GF-D8 (cell line): Measurements from ENCODE around the gene KIF1A.

Source experiments
- DNase-seq: peaks from one replicate; lab custom pipeline; 2025; lab: John Stamatoyannopoulos, UW

KIF1A gene

DNA sequence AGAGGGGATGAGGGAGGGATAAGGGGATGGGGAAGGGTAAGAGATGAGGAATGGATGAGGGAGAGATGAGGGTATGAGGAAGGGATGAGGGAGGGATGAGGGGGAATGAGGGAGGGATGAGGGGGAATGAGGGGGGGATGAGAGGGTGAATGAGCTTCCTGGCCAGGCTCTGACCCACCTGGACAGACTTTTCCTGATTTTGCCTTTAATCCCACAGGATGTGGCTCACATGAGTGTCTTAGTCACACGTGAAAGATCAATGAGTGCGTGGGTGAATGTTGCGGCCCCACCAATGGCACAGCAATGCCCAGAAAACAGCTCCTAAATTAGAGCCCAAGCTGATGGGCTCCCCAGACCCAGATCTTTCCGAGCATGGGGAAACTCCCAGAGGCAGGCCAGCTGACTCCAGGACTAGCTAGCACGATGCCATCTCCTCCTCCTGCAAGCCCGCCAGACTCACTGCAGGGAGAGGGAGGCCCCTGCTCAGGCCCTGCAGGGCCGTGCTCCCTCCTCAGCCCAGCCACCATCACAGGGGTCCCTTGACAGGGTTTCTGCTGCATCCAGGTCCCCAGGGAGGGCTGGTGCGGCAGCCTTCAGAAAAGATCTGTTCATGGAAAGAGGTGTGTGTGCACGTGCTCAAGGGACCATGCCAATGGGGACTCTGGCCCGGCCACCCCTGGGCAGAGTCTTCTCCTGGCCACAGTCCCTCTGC lies 87.0 kb downstream of the KIF1A start:
- DNase-seq, result no peak

DNA sequence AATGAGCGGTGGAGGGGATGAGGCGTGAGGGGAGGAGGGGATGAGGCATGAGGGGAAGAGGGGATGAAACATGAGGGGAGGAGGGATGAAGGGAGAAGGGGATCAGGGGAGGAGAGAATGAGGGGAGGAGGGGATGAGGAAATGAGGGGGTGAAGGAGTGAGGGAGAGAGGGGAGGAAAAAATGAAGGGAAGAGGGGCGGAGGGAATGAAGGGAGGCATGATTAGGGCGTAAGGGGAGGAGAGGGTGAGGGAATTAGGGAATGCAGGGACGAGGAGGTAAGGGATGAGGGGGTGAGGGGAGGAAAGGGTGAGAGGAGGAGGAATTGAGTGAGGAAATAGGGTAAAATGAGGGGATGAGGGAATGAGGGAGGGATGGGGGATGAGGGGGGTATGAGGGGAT lies 87.8 kb downstream of the KIF1A start:
- no peak for DNase-seq

DNA sequence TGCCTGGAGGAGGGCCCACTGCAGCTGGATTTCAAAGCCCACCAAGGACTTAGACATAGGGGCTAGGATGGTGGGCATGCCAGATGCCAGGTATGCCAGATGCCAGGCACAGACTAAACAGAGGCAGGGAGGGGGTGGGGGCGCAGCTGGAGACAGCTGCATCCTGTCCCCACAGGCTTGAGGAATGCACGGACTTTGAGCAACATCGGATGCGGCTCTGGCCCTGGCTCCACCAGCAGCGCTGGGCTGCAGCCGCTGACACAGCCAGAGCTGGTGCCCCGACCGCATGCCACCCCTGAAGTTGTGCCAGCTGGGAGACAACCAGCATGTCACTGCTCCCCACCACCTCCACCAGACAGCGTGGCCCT lies 88.9 kb downstream of the KIF1A start:
- DNase-seq, result no peak

DNA sequence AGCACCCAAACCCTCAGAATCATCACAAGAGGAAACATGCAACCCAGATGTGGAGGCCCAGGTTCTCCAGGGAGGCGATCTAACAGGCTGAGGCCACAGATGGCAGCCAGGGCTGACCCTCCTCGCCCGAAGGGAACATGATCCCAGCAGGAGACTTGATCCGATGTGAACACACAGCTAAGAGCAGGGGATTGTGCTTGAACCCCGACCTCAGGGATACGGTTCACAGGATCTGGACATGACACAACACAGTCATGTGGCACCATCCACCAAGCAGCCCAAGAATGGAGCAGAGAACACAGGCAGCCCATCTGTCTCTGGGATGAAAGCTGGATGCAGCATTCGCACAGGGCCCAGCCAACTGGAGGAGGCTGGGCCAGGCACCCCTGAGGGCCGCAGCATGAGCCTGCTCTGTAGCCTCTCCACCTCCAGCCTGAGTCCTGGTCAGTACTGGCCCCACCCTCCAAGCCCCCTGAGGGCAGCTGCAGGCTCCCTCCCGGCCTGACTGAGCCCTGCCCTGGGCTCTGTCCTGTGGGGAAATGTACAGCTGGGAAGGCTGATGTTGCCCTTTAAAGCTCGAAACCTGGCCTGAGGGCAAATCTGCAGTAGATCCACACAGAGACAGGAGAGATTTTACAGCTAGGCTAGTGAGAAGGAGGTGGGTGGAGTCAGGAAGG lies 89.4 kb downstream of the KIF1A start:
- no peak for DNase-seq

DNA sequence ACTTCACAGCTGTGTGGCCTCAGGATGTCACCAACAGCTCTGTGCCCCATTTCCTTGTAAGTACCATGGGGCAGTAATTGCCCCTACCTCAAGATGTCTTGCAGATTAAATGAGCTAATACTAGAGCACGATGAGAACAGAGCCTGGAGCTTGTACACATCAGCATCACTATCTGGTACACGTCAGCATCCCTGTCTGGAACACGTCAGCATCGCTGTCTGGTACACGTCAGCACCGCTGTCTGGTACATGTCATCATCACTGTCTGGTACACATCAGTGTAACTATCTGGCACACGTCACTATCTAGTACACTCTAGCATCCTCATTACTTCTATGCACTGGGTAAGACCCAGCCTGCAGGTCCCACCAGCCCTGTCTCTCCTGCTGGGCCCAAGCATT lies 91.2 kb downstream of the KIF1A start:
- DNase-seq, result no peak

DNA sequence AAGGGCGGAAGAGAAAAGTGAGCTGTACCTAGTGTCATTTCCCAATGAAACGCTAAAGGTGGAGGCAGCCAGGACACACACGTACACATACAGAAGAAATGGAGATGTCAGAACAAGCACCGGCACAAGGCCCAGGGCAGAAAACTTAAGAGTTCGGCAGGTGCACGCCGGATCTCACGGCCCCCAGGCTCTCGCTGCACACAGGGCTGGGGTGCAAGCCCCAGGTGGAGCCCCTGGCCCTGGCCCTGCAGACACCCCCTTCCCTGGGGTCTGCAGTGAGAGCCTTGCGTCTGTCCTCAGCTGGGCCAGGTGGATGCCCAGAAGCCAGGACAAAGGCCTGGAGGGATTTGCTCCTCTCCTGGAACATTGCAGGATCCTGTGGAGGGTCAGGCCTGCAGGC lies 91.7 kb downstream of the KIF1A start:
- DNase-seq, result no peak

DNA sequence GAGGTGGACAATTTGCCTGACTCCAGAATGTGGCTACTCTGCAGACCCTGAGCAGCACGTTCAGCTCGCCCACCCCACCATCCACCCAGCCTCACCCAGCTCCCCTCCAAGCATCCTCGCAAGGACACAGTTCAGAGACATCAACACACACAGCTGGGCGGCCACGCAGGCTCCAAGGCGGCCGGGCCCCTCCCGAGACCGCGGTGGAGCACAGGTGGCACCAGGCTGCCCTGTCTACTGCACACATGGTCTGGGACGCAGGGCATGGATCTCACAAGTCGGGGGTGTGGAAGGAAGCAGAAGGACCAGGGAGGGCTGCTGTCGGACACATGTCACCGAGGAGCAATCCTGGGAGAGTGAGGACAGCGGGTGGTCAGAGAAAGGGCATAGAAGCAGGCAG lies 92.1 kb downstream of the KIF1A start:
- DNase-seq, result no peak

DNA sequence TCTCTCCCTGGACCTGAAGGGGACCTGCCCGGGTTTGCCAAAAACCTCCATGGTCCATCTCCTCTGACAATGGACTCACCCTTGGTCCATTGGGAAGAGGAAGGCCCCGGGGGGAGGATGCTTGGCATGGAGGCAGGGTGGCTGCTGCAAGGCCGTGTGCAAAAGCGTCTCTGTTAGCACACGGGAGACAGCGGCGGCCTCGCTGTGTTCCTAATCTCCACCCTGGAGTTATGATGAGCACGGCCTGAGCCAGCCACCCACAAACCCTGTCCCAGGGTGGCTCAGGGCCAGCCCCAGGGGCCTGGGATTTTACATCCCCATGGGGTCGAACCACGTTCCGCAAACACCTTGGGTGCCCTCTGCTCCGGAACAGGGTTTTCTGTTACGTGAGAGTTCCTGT lies 92.6 kb downstream of the KIF1A start:
- no peak for DNase-seq

DNA sequence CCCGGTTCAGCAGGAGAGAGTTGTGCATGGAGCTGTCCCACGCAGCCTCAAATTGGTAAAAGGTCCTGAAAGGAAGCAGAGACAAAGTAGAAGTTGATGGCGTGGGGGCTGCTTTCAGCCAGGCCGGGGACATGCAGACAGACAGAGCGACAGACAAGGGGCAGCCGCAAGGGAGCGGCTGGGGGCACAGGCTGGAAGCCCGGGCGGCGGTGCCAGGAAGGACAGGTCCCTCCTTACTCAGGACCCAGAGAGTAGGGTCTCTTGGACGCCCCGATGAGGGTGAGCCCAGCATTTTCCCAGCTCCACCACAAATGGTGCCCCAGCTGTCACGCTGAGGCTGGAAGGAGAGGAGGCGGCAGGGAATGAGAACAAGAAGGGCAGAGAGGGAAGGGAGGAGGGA lies 93.1 kb downstream of the KIF1A start:
- no peak for DNase-seq

DNA sequence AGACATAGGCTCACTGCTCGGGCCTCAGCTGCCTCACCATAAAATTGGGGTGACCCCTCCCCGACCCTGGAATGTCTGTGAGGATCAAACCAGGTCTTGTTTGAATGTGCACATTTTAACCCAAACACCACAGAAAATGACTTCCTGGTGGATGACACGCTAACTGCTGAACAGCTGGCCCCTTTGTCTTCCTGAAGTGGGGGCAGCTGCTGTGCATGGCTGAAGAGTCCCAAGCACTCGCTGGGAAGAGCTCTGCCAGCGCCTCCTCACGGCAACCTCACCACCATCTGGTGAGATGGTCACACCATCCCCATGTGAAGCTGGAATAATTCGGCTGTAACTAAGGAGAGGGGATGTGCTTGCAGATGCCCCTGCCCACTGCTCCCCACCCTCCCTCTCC lies 94.3 kb downstream of the KIF1A start:
- DNase-seq, result no peak

DNA sequence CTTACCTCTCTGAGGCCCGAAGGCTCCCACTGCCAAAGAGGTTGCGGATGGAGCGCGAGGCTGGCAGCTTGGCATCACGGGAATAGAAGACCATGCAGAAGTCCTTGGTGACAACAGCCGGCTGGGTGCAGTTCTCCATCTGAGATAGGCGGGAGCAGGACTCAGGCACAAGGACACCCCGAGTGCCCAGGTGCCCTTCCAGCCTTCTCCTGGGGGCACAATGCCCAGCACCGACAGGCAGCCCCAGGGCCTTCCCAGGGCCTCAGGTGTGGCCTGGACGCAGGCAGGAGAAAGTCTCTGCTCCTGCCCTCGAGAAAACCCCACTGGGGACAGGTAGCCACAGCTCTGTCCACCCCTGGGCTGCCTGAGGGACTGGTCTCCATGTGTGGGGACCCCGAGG lies 94.8 kb downstream of the KIF1A start:
- no peak for DNase-seq

DNA sequence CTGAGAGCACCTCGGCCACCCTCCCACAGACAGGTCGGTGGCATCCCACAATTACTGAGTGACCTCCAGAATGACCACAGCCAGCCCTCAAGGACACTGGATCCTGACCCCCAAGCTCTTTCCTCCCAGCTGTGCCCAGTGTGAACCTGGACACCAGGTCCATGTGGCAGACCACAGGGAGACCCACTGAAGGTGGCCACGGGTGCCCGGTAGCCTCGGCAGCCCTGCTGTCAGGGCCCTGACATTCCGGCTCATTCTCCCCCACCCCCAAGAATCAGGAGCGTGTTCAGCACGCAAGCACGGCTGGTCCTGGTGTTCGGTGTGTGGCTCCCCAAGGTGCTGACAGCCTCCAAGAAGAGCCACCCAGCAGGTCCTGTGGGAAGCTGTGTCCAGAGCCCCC lies 95.6 kb downstream of the KIF1A start:
- no peak for DNase-seq

DNA sequence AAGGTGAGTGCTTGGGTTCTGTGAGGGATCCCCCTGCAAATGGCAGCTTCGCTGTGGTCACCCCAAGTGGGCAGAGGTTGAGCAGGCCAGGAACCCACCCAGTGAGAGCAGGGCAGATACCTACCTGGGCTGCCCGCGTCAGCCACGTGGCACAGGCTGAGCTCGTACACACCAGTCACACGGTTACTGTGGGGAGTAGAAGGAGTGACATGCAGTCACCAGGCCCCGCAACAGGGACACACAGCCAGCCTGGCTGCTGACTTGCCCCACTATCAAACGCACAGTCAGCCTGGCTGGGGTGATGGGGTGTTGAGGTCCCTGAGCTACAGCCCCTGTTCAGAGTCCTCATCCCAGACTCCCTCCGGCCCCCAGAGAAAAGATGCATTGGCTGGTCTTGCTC lies 96.2 kb downstream of the KIF1A start:
- no peak for DNase-seq

DNA sequence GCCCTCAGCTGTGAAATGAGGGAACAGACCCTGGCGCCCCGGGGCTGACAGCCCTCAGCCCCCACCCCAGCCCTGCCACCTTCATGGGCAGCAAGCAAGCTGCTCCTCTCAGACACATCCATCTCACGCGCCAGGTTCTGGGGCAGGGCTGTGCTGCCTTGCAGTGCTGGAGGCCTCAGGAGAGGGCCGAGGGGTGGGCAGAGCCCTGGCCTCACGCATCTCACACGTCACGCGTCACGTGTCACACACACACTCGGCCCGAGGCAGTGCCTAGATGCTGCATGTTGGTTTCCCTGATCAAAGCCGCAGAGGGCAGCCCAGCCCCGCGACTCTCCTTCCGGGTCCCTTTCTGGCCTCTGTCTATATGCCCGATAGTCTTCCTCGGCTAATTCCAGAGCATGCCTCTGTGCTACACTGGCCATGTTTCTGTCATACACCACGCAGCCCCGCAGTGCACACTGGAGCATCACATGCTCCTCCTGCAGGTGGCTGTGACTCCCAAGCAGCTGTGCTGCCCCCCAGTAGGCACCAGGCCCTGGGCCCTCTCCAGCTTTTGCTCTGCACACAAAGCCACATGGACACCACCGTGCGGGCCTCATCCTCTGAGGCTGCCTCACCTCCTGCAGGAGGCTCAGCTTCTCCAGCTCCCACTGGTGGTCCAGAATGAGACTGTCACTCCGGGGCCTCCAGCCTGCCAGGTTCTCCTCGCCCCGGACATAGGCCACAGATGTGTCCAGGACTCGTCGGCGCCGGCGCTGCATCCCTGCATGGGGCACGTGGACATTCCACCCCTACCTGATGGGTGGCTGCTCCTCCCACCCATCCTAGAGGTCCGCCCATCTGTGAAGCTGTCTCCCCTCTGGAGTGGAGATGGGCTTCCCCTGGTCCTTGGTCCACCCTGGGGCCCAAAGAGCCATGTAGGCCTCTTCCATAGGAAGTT lies 97.0 kb downstream of the KIF1A start:
- no peak for DNase-seq

DNA sequence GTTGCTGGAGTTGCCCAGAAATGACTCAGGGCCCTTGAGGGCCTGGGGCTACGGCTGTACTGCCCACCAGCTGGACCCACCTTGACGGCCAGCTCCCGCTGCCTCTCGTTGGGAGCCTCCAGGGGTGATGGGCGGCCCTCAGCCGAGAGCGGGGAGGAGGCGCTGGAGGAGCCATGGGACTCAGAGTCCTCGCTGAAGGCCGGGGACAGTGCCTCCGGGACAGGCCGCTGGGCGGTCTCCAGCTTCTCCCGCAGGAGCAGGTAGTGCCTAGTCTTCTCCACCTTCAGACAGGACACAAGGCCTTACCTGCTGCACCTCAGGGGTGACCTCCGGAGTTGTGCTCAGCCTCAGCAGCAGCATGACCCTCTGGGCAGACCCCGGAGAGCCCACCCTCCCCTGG lies 97.6 kb downstream of the KIF1A start:
- DNase-seq, result no peak

DNA sequence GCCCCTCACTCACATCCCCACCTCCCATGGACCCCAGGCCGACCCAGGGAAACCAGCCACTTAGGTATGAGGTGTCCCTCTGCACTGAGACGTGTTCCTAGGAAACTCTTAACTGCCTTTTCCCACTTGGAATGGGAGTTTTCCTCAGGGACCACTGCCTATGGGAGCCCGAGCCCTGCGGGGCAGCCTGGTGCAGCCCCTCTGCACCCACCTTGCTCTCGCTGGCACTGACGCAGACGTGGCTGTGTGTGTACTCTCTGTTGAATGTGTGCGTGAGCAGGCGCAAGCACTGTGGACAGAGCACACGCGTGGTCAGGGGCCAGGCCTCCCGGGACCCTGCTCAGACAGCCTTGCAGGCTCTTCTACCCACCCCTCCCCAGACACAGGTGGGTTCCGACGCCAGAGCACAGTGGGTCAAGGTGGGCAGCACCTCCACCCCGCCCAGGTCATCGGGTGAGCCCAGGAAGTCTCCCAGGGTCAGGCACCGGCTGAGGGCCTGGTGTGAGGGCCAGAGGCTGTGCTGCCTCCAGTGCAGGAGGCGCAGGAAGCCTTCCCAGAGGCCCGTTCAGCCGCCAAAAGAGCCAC lies 98.3 kb downstream of the KIF1A start:
- DNase-seq, result no peak

DNA sequence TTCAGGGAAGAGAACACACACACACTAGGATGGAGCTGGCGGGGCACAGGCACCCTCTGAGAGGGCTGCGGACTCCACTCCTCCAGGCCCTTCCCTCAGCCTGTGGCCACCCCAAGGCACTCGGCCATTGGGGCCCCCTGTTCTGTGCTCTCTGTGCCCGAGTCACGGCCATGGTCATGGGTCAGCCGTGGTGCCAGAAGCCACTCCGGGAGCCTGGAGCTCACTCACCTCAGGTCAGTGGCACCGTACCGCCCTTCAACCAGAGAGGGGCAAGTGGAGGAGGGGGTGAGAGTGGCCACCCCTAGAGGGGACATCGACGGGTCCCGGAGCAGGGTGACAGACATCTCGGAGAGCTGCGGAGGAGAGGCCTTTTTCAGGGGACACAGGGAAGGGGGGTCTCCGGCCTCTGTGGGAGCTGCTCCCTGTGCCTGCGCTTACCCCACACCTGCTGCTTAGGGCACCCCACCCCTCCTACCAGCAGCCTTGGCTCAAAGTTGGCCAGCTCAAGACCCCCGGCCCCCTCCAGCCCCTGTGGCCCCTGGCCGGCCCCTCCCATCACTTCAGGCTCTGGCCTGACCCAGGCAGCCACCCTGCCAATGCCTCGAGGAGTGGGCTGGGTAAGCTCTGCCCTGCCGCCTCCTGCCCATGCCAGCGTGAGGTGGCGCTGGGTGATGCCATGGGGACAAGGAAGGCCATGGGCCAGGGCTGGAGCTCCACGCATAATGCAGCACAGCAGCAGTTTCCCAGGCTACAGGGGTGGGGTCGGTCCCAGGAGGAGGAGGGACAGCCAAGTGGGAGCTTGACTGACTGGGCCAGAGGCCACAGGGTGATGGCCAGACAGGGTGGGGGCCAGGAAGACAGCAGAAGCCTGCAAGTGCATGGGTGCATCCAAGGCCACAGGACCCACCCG lies 99.1 kb downstream of the KIF1A start:
- no peak for DNase-seq

DNA sequence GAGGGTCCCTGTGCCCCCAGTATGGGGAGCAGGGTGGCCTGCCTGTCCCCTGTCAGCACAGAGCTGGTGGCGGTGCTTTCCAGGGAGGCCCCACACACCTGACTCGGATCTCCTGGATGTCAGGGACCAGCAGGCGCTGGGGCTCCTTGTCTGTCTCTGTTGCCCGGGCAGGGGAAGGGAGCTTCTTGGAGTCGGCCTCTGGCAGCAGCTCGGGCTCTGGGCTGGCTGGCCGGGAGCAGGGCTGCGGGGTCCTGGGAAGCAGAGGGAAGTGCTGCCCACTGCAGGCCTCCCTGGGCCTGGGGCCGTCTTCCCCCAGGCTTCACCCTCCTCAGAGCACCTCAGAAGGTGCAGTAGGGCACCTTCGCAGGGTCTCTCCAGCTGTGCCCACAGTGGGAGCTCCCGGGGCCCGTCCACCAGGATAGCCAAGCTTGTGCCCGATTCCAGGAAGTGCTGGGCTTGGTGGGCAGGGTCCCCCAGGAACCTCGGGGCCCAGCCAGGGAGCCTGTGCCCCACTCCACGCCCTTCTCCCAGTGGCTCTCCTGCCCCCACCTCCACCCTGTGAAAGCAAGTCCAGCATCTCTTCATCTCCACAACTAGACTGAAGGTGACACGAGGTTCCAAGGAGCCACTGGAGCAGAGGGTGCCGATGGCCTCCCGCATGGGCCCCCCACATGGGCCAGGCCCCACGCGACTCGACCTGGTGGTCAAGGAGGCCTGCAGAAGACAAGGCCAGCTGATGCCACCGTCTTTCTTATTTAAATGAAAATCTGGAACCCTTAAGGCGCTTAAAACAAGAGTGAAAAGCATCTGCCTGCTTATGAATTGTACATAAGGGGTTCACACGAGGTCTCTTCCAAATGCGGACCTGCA lies 100.1 kb downstream of the KIF1A start:
- no peak for DNase-seq

DNA sequence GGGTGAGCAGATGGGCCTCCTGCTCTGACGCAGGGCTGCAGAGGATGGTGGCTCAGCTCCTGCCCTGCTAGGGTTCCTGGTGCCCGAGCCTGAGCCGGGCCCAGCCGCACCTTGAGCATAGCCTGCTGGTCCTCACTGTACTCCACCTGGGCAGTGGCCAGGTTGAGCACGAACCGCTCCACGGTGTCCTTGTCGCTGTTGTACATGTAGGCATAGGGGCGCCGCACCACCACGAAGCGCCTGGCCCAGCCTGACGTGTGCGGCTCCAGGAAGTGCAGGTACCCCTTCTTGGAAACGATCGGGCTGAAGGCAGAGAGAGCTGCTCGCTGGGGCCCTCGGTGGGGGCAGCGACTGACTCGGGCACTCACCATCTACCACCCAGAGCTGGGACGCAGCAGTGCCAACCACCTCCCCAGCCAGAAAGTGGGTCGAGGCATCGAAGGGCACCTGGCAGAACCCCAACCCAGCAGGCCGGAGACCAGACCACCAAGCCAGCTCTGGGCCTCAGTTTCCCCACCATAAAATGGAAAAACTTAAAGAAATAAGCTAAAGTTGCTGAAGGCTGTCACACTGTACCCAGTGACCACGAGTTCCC lies 101.0 kb downstream of the KIF1A start:
- no peak for DNase-seq
